ENCODE results near the gene METTL24.

GRCh38 chr6:110298916-110299315 is 59.2 kb downstream of the METTL24 start:
- no peak for TF ChIP-seq CTCF (IDR thresholded peaks at IDR 0.05)
- no peak for TF ChIP-seq ZFX (IDR thresholded peaks at IDR 0.05; ENCODE audit: borderline replicate concordance)
